CD4-positive, alpha-beta T cell (primary cell): ENCODE results near the gene CRKL. TPM values are rescaled to one million over a fixed set of nuclear protein-coding genes. Genes with fewer than 3 reads are reported as not detected.

ENCODE experiments used
- ATAC-seq: fragments of 200-7000 bp; cut with Tn5 transposase; one replicate; pipeline ENCODE4 v1.10.0; 2022; ENCODE audit warnings: mild to moderate bottlenecking; ENCODE audit not compliant: poor library complexity
- CTCF ChIA-PET: fragments of 350-600 bp; sonication (Branson Sonifier 250); formaldehyde crosslinking; loops from one replicate; lab custom pipeline; 2021; ENCODE audit warnings: antibody characterized with exemption, inconsistent platforms; lab: Charles Lee
- POLR2A ChIA-PET: fragments of 350-600 bp; sonication (Branson Sonifier 250); formaldehyde crosslinking; loops from one replicate; lab custom pipeline; 2021; ENCODE audit warnings: antibody characterized with exemption, inconsistent platforms; lab: Charles Lee
- DNase-seq, 14 experiments: peaks; one replicate each; pipeline ENCODE4 v3.0.0-alpha.2; 2013 to 2020; ENCODE audit warnings: mixed read lengths in 2 of 14
- H3K27ac ChIP-seq, 2 donors: one replicate each; pipeline versions ENCODE4 v1.5.1 to v1.7.0; 2013; ENCODE audit warnings: low read length in 2 of 2, low read depth in 1 of 2, mild to moderate bottlenecking in 1 of 2
- H3K27me3 ChIP-seq, 2 experiments: 1 replicate in 1 of 2; 2 replicates in 1 of 2; pipeline versions ENCODE4 v1.6.1 to v1.7.0; 2013; ENCODE audit warnings: low read length in 2 of 2, control low read depth in 1 of 2, mild to moderate bottlenecking in 1 of 2, moderate library complexity in 1 of 2; ENCODE audit not compliant: insufficient read depth in 2 of 2, control insufficient read depth in 1 of 2
- H3K36me3 ChIP-seq: one replicate; pipeline ENCODE4 v1.6.1; 2013; ENCODE audit warnings: low read length, control low read depth; ENCODE audit not compliant: insufficient read depth
- H3K4me1 ChIP-seq: one replicate; pipeline ENCODE4 v1.6.1; 2013; ENCODE audit warnings: low read length, control low read depth; ENCODE audit not compliant: insufficient read depth
- H3K4me3 ChIP-seq: one replicate; pipeline ENCODE4 v1.5.1; 2013; ENCODE audit warnings: mild to moderate bottlenecking, low read length, moderate library complexity
- H3K9me3 ChIP-seq, 2 experiments: 1 replicate in 1 of 2; 2 replicates in 1 of 2; pipeline versions ENCODE4 v1.6.1 to v1.7.0; 2013; ENCODE audit warnings: low read length in 2 of 2, mild to moderate bottlenecking in 2 of 2, control low read depth in 1 of 2, moderate library complexity in 1 of 2; ENCODE audit not compliant: control insufficient read depth in 1 of 2, insufficient read depth in 1 of 2
- H3K27ac Mint-ChIP-seq: one replicate; pipeline ENCODE4 v1.8.0; 2020; ENCODE audit warnings: mixed read lengths
- H3K27me3 Mint-ChIP-seq: one replicate; pipeline ENCODE4 v1.8.0; 2021; ENCODE audit warnings: mixed read lengths
- H3K36me3 Mint-ChIP-seq: one replicate; pipeline ENCODE4 v1.8.0; 2021; ENCODE audit warnings: low read depth, mixed read lengths
- H3K4me1 Mint-ChIP-seq: one replicate; pipeline ENCODE4 v1.8.0; 2021; ENCODE audit warnings: low read depth, mixed read lengths
- H3K4me3 Mint-ChIP-seq: one replicate; pipeline ENCODE4 v1.8.0; 2020; ENCODE audit warnings: mild to moderate bottlenecking, mixed read lengths
- H3K9me3 Mint-ChIP-seq: one replicate; pipeline ENCODE4 v1.8.0; 2020; ENCODE audit warnings: mixed read lengths
- intact Hi-C, 2 experiments: fragments of 100-400 bp; cut with DNase I in 1 of 2; cut with micrococcal nuclease in 1 of 2; formaldehyde crosslinking; loops; one replicate each; pipeline versions ENCODE4 v1.15.1 to v1.9.0; 2023 to 2025; cut with DNase I, micrococcal nuclease
- total RNA-seq, 174 experiments: library from RNA in 2 of 174; stranded (reverse) in 2 of 174; gene quantifications; one replicate each; pipeline ENCODE4 v1.2.3 and lab custom pipeline; 2021 to 2026
- TF ChIP-seq, protein P1 (sequence below): fragments of 200-600 bp; IDR thresholded peaks from one replicate; pipeline ENCODE4 v1.8.0; 2022; ENCODE audit warnings: antibody characterized with exemption, mild to moderate bottlenecking

CRKL gene
- total RNA-seq, 2 experiments from 2014 or later = 41.9 to 43.5 TPM

DNA sequence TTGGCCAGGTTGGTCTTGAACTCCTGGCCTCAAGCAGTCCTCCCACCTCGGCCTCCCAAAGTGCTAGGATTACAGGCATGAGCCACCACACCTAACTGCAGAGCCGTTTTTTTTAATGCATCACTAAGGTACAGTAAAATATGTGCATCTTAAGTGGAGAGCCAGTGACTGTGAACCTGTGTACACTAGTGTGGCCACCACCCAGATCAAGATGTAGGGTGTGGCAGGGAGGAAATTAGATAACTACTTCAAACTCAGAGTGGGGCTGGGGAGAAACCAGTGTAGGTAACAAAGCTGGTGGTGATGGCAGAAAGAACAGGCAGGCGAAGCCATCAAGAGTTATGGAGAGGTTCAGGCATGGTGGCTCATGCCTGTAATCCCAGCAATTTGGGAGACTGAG is 44.0 kb upstream of the CRKL start:
- Mint-ChIP-seq H3K4me1 (no peaks in the 10 kb centered on the region), H3K27me3 (no peaks in the 10 kb centered on the region), H3K4me3 (no peak overlapping the region), H3K9me3 (no peaks in the 10 kb centered on the region), H3K27ac (no peak overlapping the region), H3K36me3 (peaks cover 59% of the 10 kb centered on the region)
- H3K36me3 ChIP-seq = peaks cover 42% of the 10 kb centered on the region
- DNase-seq (no peak), ATAC-seq (no peak)
- no peak overlapping the region for H3K27ac ChIP-seq
- intact Hi-C loops = loop anchor here in 1 of 2 experiments (5.0 kb wide), 1 partner anchor 236 kb away; no protein-coding TSS in a partner anchor
- POLR2A ChIA-PET = no interaction called here
- TF ChIP-seq, protein P1, sequence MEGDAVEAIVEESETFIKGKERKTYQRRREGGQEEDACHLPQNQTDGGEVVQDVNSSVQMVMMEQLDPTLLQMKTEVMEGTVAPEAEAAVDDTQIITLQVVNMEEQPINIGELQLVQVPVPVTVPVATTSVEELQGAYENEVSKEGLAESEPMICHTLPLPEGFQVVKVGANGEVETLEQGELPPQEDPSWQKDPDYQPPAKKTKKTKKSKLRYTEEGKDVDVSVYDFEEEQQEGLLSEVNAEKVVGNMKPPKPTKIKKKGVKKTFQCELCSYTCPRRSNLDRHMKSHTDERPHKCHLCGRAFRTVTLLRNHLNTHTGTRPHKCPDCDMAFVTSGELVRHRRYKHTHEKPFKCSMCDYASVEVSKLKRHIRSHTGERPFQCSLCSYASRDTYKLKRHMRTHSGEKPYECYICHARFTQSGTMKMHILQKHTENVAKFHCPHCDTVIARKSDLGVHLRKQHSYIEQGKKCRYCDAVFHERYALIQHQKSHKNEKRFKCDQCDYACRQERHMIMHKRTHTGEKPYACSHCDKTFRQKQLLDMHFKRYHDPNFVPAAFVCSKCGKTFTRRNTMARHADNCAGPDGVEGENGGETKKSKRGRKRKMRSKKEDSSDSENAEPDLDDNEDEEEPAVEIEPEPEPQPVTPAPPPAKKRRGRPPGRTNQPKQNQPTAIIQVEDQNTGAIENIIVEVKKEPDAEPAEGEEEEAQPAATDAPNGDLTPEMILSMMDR = no peak
- no peaks in the 10 kb centered on the region for H3K27me3 ChIP-seq
- H3K4me1 ChIP-seq = no peaks in the 10 kb centered on the region
- CTCF ChIA-PET = no interaction called here
- H3K4me3 ChIP-seq = no peak overlapping the region
- H3K9me3 ChIP-seq = no peaks in the 10 kb centered on the region

DNA sequence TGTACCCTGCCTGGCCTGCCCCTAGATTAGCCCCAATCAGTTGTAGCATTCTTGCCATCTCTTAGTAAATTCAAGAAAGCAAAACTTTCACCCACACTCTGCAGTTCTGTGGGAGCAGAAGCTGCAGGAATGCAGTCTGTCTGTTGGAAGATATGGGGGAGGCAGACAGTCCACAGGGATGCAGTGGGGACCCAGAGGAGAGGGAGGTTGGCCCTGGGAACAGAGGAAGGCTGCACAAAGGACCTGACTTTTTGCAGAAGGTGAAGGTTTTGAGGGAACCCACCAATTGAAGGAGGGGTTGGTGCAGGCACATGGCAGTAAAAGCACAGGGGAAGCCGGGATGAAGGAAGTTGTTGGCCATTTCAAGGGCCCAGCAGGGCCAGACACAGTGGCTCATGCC is 41.9 kb upstream of the CRKL start:
- H3K4me3 ChIP-seq = no peak overlapping the region
- Mint-ChIP-seq H3K27me3 (no peaks in the 10 kb centered on the region), H3K4me1 (no peaks in the 10 kb centered on the region), H3K4me3 (no peak overlapping the region), H3K36me3 (peaks cover 48% of the 10 kb centered on the region), H3K9me3 (no peaks in the 10 kb centered on the region), H3K27ac (no peak overlapping the region)
- no peaks in the 10 kb centered on the region for H3K27me3 ChIP-seq
- ChIA-PET POLR2A (interaction anchor here (0.5 to 1.1 kb wide), 2 partner anchors 16 to 182 kb away, joined by 3 to 4 read pairs; partner anchors contain the start of genes PI4KA and SNAP29), CTCF (interaction anchor here (1.0 kb wide), 1 partner anchor 9 kb away, joined by 3 read pairs; no protein-coding TSS in a partner anchor)
- H3K27ac ChIP-seq = no peak overlapping the region
- DNase-seq = no peak
- no peaks in the 10 kb centered on the region for H3K4me1 ChIP-seq
- ATAC-seq = no peak
- TF ChIP-seq, protein P1 = no peak
- peaks cover 37% of the 10 kb centered on the region for H3K36me3 ChIP-seq
- H3K9me3 ChIP-seq = no peaks in the 10 kb centered on the region
- intact Hi-C loops = no loop called here

DNA sequence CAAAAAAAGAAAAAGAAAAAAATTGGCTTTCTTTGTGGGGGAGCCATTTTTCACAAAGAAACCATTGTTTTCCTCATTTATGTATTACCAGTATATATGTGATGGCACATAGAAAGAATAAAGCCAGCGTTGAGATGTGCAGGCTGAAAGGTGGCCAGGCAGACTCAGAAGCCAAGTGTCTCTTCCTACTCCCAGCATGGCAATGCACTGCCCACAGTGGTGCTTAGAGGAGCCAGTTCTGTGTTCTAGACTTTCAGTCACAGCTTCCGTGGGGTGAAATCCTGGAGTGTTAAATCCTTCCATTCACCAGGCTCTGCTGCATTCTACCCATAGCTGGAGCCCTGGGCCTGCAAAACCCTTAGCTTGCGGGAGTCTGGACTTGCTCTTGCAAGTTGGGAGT is 39.5 kb upstream of the CRKL start:
- H3K4me3 ChIP-seq = no peak overlapping the region
- Mint-ChIP-seq H3K27ac (no peak overlapping the region), H3K4me3 (no peak overlapping the region), H3K9me3 (no peaks in the 10 kb centered on the region), H3K27me3 (no peaks in the 10 kb centered on the region), H3K4me1 (no peaks in the 10 kb centered on the region), H3K36me3 (peaks cover 60% of the 10 kb centered on the region)
- CTCF ChIA-PET = interaction anchor here (1.1 kb wide), 1 partner anchor 39 kb away, joined by 3 read pairs; no protein-coding TSS in a partner anchor
- H3K9me3 ChIP-seq = no peaks in the 10 kb centered on the region
- no peak overlapping the region for H3K27ac ChIP-seq
- POLR2A ChIA-PET = no interaction called here
- no peaks in the 10 kb centered on the region for H3K4me1 ChIP-seq
- no peak for DNase-seq
- intact Hi-C loops = no loop called here
- peaks cover 48% of the 10 kb centered on the region for H3K36me3 ChIP-seq
- H3K27me3 ChIP-seq = no peaks in the 10 kb centered on the region
- TF ChIP-seq, protein P1 = no peak
- no peak for ATAC-seq
